NCI-H2107 treated with DMSO at 0.1 percent for 48 hours (cell line): ENCODE results near the gene ZG16.

Experiments
- DNase-seq: peaks from one replicate; lab custom pipeline; 2025; ENCODE audit not compliant: unreplicated experiment; lab: John Stamatoyannopoulos, UW

The ZG16 gene

GRCh38 chr16:29820271-29820701, 42.2 kb downstream of the ZG16 start, which contains the start of gene MVP:
Gene MVP (plus strand): TSS chr16:29820462. CDS start chr16:29830550, 10,088 bp downstream.
- DNase-seq, result peak; percentile 21

DNA sequence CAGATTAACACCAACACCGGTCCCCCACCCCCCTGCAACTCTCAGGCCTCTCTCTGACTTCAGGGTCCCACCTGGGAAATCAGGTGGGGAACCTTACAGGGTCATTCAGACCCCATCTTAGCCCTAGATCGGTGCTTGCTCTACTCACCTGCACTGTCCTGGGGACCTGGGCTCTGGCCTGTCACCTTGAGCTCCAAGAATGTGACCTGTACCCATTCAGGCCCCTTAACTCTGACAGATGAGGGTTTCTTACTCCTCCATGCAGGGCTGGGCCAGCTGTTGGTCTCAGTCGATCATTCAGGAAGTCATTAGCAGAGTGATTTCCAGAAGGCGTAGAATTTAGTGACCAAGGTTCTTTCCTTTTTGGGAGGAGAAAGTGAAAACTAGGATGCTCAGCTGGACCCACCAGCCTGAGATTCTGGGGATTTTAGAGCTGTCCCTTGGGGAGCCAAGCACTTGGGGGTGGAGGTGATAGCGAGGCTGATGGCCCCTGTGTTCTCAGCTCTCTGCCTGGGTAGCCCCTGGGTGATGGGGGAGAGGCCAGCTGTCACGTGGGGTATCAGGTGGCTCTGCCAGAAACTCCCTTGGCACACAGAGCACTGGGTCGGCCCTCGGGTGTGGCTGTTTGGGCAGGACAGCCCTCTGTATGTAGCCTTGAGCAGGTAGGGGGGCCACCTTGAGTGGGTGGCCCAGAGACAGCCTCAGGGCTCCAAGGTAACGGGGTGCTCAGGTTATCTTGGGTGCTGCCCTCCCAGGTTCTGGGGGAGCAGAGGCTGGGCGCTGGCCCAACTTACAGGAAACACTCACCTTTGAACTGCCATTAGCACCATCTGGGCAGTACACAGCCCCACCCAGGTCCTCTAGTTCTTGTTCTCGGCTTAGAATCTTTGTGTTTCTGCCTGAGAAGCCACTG, 42.9 kb downstream of the ZG16 start:
- no peak for DNase-seq

DNA sequence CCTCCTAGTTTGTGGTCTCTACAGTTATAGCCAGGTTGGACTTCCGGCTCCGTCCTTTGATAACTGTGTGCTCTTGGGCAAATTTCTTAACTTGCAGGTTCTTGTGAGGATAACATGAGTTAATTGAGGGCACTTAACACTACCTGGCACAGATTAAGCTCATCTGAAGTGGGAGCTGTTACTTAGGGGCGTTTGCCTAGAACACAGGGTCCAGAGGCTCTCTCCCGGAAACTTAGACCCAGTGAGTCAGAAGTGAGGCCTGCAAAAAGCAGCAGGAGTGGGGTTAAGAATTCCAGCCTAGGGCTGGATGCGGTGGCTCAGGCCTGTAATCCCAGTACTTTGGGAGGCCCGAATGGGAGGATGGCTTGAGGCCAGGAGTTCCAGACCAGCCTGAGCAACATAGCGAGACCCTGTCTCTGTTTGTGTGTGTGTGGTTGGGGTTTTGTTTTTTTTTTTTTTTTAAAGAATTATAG, 43.6 kb downstream of the ZG16 start:
- DNase-seq, result no peak

GRCh38 chr16:29824589-29825144, 46.6 kb downstream of the ZG16 start:
- DNase-seq, result no peak

DNA sequence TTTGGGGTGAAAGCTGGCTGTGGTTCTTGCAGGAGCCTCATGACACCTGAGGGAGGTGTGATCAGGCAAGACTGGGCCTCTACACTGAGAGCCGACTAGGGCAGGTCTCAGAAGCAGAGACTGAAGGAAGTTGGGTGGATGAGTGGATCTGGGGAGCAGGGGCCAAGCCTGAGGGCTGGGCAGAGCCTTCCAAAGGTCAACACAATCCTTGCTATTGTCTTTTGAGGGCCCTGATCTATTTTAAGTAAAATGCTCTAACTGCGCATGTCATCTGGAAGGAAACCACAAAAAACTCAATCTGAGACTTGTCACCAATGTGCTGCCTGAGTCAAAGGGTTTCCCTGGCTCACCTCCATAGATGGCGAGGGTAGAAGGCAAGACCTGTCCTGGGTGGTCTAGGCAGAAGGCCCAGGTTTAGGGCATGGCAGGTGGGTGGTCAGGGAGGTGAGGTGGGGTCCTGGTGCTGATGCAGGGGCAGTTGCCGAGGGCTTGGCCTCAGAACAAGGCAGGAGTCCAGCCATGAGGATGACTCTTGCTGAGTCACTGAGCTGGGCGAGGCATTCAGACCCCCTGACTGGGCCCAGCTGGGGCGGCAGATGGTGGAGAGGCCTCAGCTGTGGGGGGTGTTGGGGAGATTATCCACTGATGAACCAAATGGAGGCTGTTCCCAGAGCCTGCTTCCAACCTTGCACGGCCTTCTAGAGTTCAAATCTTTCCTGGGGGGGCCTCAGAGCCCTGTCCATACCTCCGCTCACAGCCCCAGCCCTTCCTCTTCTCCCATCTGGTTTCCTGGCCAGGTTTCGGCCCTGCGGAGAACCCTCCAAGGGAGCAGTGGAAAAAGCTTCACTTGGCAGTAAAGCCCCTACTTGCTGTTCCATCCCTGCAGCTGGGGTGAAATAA, 47.3 kb downstream of the ZG16 start:
- no peak for DNase-seq

- DNase-seq, result no peak
Measured at GRCh38 chr16:29826342-29826695, 48.3 kb downstream of the ZG16 start.

DNA sequence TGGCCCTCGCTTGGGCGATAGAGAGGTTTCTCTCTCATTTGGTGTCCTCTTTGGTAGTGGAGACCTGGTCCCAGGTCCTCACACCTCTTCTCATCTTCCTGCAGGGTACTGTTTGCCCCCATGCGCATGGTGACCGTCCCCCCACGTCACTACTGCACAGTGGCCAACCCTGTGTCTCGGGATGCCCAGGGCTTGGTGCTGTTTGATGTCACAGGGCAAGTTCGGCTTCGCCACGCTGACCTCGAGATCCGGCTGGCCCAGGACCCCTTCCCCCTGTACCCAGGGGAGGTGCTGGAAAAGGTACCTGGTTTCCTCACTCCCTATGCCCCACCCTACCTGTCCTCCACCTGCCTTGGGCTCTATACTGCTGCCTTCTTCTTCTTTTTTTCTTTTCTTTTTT, 52.7 kb downstream of the ZG16 start:
- DNase-seq, result no peak

GRCh38 chr16:29831490-29831889, 53.4 kb downstream of the ZG16 start:
- DNase-seq, result no peak
